ENCODE data around the gene ZCCHC17. TPM values are rescaled to one million over a fixed set of nuclear protein-coding genes. Genes with fewer than 3 reads are reported as not detected.
"Not testable (repeated sequence)": the region's sequence is repeated elsewhere in the genome, so short reads cannot be mapped to it uniquely, and the experiment has no call there.

Gene ZCCHC17, protein sequence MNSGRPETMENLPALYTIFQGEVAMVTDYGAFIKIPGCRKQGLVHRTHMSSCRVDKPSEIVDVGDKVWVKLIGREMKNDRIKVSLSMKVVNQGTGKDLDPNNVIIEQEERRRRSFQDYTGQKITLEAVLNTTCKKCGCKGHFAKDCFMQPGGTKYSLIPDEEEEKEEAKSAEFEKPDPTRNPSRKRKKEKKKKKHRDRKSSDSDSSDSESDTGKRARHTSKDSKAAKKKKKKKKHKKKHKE
- 50.1 TPM for total RNA-seq

- FAIRE-seq (peak; percentile 98), DNase-seq (ENCODE audit: low spot score in 2 of 2) (peak; percentile 80 to 96)
These were observed at the start of gene ZCCHC17, which contains the start of gene SNRNP40 for GRCh38 chr1:31296486-31297276. ZCCHC17 (plus strand) TSS chr1:31297032; CDS start chr1:31310099, 13,067 bp downstream. SNRNP40 (minus strand) TSS chr1:31296788; CDS start chr1:31296751, 37 bp downstream.

- FAIRE-seq (no peak), DNase-seq (ENCODE audit: low spot score in 2 of 2) (no peak)
These were observed 48.6 kb upstream of the ZCCHC17 start for GRCh38 chr1:31248276-31248675.

GRCh38 chr1:31249854-31250253 is 47.0 kb upstream of the ZCCHC17 start:
- FAIRE-seq (no peak), DNase-seq (ENCODE audit: low spot score in 2 of 2) (peak in 1 of 2 donors; percentile 22)

GRCh38 chr1:31257213-31257612 is 39.6 kb upstream of the ZCCHC17 start:
- DNase-seq (ENCODE audit: low spot score in 2 of 2) = no peak
- no peak for FAIRE-seq

DNA sequence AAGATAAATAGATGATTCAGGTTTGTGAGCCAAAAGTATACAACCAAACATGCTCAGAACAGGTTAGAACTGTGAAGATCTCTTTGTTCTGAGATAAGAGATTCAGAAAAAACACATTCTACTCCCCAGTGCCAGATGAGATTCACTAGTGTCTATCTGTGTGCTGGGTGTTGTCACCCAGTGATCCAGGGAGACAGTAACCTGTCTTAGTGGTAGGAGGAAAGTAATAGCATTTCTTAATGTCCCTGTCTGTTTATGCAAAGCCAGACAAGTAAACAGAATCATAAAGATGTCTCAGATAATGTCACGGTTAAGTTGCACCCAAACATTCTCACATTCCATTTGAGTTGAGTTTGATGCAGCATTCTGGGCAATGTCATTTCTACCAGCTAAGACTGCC is 38.3 kb upstream of the ZCCHC17 start:
- FAIRE-seq = no peak
- no peak for DNase-seq (ENCODE audit: low spot score in 2 of 2)

- no peak for DNase-seq (ENCODE audit: low spot score in 2 of 2)
- FAIRE-seq = no peak
These were observed 37.1 kb upstream of the ZCCHC17 start for GRCh38 chr1:31259746-31260145.

GRCh38 chr1:31261916-31262315 is 34.9 kb upstream of the ZCCHC17 start:
- no peak for DNase-seq (ENCODE audit: low spot score in 2 of 2)
- FAIRE-seq = no peak

DNA sequence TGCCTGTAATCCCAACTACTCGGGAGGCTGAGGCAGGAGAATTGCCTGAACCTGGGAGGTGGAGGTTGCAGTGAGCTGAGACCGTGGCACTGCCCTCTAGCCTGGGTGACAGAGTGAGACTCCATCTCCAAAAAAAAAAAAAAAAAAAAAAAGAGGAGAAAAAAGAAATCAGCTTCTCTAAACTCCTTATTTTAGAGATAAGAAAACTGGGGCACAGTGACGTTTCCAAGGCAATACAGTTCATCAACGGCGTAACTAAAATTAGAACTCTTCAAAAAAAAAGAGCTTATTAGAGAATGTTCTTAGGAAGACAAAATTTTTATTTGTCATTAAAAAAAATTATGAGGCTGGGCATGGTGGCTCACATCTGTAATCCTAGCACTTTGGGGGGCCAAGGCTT is 34.4 kb upstream of the ZCCHC17 start:
- not testable (repeated sequence) for DNase-seq (ENCODE audit: low spot score in 2 of 2); FAIRE-seq

DNA sequence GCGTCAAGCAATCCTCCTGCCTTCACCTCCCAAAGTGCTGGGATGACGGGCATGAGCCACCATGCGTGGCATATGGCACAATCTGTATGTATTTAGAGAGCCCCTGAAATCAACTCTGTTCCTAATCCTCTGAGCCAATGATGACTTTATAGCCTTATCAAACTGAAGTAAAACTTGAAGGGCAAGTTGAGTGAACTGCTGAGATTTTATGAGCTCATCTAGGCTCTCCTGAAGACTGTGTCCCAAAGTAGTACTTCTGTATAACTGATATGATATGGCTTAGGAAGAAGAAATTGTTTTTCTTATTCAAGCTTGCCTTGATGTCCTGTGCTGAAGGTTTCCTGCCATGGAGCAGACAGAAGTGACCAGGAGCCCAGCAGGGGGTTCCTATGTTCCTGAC is 33.4 kb upstream of the ZCCHC17 start:
- DNase-seq (ENCODE audit: low spot score in 2 of 2) (no peak), FAIRE-seq (no peak)

DNA sequence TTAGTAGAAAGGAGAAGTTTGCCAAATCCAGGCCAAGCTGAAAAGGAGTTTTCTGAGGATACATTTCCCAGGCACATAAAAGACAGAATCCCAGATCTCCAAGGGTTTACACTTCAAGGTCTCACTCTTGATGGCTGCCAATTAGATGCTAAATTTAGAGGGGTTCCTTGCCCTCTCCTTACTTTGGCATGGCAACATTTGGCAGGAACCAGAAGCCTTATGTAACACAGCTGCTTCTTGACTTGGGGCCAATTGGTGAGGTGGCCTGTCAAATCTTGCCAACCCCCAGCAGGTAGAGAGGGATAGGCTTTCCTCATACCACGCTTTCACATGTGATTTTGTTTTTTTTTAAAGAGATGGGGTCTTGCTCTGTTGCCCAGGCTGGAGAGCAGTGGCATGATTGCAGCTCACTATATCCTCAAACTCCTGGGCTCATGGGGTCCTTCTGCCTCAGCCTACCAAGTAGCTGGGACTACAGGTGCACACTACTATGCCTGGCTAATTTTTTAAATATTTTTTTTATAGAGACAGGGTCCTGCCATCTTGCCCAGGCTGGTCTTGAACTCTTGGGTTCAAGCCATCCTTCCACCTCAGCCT is 31.9 kb upstream of the ZCCHC17 start:
- FAIRE-seq (no peak), DNase-seq (ENCODE audit: low spot score in 2 of 2) (no peak)

DNA sequence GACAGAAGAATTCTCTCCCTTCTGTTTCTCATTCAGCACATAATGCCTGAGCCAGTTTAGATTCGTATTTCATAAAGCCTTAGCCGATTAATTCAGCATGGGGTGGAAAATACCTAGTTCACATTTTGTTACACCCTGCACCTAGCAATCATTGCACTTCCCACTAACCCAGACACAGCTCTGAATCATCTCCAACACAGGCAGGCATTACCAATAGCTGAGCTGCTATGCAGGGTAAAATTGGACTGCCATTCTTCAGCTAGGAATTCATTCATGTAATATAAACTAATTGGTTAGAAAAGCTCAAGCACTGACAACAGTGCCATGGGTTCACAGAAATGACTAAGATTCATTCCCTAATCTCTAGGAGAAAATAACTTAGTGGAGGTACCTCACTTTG is 30.3 kb upstream of the ZCCHC17 start:
- no peak for FAIRE-seq
- DNase-seq (ENCODE audit: low spot score in 2 of 2) = no peak

- DNase-seq (ENCODE audit: low spot score in 2 of 2) (no peak), FAIRE-seq (no peak)
These were observed 24.5 kb upstream of the ZCCHC17 start for GRCh38 chr1:31272369-31272768.

DNA sequence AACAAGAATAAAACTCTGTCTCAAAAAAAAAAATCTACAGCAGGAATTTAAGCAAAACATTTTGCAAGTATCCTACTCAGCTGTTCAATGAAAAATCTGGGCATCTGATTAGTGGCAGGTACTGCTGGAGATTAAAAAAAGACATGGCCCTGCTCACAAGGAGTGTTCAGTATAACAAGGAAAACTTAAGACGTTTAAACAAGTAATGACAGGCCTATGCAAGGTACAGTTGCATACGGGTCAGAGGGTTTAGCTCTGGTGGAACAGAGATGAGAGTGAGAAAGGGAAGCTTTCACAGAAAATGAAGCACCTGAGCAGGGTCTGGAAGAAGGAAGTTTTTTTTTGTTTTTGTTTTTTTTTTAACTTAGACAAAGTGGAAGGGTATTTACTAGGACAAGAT is 23.2 kb upstream of the ZCCHC17 start:
- no peak for FAIRE-seq
- no peak for DNase-seq (ENCODE audit: low spot score in 2 of 2)

GRCh38 chr1:31282426-31282825 is 14.4 kb upstream of the ZCCHC17 start:
- not testable (repeated sequence) for FAIRE-seq

DNA sequence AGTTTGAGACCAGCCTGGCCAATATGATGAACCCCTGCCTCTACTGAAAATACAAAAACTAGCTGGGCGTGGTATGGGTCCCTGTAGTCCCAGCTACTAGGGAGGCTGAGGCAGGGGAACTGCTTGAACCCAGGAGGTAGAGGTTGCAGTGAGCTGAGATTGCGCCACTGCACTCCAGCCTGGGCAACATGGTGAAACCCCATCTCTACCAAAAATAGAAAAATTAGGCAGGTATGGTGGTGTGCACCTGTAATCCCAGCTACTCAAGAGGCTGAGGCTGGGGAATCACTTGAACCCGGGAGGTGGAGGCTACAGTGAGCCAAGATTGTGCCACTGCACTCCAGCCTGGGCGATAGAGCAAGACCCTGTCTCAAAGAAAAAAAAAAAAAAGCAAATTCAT is 9.0 kb upstream of the ZCCHC17 start:
- DNase-seq (ENCODE audit: low spot score in 2 of 2); FAIRE-seq: not testable (repeated sequence)

More at GRCh38 chr1:31282426-31282825, 14.4 kb upstream of the ZCCHC17 start:
- not testable (repeated sequence) for DNase-seq (ENCODE audit: low spot score in 2 of 2)

- no peak for FAIRE-seq
- no peak for DNase-seq (ENCODE audit: low spot score in 2 of 2)
These were observed 7.8 kb upstream of the ZCCHC17 start for GRCh38 chr1:31289021-31289420.

DNA sequence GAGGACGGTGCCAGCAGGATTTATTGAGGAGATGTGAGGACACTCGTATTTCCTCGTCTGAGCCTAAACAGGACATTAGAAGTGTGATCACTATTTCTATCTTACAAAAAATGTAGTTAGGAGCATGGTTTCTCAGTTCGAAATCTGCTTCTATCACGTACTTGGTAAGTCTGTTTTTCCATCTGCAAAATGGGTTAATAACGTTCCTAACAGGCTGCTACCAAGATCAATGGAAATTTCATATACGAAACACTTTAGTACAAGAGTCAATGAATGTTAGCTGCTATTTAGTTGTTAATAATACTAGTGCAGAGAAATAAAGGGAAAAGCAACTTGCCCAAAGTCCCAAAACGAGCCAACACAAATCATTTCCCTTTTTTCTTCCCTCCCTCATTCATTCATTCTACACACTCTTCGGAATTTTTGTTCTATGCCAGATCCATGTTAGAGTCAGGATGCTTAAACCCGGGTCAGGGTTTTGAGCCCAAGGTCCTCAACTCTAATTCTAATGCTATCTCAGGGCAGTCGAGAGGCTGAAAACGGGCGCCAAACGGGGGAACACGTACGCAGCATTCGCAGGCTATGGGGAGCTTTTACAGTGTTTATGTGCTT is 852 bp upstream of the ZCCHC17 start:
- no peak for DNase-seq (ENCODE audit: low spot score in 2 of 2)

DNA sequence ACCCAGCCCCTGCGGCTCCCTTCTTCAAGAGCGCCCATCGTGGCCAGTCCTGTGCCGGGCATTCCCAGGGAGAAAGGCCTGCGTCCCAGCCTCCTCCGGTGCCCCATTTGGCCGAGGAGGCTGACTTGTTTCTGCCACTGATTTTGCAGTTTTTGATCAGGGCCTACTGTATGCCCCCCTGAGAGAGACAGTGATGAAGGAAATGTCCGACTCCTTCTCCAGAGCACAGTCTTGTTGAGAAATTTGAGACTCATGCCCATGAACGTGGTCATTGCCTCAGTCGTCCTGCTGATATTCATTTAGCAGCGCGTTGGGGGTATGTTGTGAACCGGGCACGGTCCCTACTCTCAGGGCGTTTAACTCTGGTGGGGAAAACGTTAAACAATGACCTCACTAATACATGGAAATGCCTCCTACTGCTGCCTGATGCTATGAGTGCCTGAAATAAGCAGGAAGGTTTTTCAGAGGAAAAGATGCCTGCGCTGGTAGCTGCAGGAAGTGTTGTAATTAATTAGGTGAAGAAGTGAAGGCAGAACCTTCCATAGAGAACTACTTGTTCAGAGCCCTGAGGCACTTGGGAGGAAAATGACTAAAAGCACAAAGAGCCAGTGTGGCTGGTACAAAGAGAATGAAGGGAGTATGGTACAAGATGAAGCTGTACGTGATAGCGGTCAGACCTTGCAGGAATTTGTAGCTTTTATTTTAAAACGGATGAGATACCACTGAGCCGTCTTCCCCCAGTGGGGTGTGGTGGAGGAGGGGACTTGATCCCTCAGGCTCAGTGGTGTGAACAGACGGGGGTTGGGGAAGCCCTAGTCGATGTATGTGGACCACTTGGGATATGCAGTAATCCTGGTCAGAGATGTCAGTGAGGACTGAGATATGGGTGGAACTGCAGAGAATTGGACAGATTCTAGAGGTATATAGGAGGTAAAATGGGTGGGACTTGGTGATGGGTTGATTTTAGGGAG is 730 bp downstream of the ZCCHC17 start:
- no peak for FAIRE-seq
- DNase-seq (ENCODE audit: low spot score in 2 of 2) = peak in 1 of 2 donors; percentile 10

More for the DNA sequence above, 852 bp upstream of the ZCCHC17 start:
- no peak for FAIRE-seq

GRCh38 chr1:31299365-31299764 is 2.5 kb downstream of the ZCCHC17 start:
- no peak for DNase-seq (ENCODE audit: low spot score in 2 of 2)

DNA sequence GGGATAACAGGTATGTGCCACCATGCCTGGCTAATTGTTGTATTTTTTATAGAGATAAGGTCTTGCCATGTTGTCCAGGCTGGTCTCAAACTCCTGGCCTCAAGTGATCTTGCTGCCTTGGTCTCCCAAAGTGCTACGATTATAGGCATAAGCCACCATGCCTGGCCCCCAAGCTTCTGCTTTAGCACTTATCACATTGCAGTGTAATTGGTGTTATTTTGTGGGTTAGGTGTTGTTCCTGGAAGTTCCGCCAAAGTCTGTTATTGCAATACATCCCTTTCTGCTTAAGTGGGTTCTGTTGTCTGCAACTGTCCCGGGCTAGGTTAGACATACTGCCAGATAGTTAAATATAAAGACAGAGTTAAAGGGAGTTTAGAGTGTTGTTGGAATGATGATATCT is 3.4 kb downstream of the ZCCHC17 start:
- no peak for DNase-seq (ENCODE audit: low spot score in 2 of 2)
- no peak for FAIRE-seq

More at GRCh38 chr1:31299365-31299764, 2.5 kb downstream of the ZCCHC17 start:
- no peak for FAIRE-seq
